ENCODE data around the gene ATRNL1.

Gene ATRNL1, protein sequence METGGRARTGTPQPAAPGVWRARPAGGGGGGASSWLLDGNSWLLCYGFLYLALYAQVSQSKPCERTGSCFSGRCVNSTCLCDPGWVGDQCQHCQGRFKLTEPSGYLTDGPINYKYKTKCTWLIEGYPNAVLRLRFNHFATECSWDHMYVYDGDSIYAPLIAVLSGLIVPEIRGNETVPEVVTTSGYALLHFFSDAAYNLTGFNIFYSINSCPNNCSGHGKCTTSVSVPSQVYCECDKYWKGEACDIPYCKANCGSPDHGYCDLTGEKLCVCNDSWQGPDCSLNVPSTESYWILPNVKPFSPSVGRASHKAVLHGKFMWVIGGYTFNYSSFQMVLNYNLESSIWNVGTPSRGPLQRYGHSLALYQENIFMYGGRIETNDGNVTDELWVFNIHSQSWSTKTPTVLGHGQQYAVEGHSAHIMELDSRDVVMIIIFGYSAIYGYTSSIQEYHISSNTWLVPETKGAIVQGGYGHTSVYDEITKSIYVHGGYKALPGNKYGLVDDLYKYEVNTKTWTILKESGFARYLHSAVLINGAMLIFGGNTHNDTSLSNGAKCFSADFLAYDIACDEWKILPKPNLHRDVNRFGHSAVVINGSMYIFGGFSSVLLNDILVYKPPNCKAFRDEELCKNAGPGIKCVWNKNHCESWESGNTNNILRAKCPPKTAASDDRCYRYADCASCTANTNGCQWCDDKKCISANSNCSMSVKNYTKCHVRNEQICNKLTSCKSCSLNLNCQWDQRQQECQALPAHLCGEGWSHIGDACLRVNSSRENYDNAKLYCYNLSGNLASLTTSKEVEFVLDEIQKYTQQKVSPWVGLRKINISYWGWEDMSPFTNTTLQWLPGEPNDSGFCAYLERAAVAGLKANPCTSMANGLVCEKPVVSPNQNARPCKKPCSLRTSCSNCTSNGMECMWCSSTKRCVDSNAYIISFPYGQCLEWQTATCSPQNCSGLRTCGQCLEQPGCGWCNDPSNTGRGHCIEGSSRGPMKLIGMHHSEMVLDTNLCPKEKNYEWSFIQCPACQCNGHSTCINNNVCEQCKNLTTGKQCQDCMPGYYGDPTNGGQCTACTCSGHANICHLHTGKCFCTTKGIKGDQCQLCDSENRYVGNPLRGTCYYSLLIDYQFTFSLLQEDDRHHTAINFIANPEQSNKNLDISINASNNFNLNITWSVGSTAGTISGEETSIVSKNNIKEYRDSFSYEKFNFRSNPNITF (N-terminal part only)

DNA sequence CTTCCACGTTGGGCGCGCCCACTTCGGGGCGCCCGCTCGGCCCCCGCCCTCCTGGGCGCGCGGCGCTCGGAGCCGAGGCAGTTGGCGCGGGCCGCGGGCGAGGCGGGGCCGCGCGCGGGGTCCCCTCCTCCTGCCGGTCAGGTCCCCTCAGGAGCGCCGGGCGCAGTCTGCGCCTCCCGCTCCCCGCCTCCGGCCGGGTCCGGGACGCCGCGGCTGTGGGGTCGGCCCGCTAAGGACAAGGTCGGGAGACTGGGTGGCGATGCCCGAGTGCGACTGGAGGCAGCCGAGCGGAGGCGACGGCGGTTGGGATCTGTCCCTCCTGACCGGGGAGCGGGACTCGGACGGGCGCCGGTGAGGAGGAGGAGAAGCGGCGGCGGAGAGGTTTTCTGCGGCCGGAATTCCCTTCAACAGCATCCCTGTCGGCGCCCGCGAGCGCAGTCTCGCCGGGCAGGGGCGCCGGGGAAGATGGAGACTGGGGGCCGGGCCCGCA lies at the start of gene ATRNL1:
ATRNL1 (plus strand) TSS at position 80 of the 490 bp plus-strand sequence; CDS start at position 466, 386 bp downstream.
- peak; percentile 27 to 36 for DNase-seq

DNA sequence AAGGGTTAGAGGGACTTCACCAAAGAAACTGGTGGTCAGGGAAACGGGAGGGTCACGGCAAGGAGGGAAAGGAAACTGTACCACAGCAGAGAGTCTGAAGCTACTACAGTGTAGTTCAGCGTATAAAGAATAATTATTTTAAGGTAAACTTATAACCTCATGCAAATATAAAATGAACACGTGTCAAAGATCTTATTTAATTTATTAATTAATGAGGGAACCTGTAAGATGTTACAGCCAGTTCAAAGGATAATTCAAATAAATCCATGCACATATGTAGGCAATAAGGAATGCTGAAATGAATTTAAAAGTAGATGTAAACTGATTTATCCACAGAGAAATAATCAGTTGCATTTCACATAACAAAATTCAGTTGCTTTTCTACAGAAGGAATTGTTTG lies 49.4 kb upstream of the ATRNL1 start:
- no peak for DNase-seq

DNA sequence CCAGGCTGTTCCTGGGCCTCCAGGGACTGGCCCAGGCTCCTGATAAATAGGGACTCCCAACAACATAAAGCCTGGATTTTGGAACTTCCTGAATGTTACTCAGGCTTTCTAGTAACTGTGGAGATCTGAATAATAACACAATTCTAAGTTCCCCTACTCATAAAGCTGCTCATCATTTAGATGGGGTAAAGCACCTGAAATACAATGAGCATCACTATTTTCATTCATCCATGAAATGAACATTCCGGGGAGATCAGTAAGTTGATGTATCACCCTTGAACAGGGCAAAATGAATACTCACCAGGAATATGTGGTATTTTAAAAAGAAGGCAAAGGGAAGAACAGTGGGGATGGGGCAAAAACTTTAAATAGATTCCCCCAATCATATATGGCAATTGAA lies 48.3 kb upstream of the ATRNL1 start:
- DNase-seq, result no peak

DNA sequence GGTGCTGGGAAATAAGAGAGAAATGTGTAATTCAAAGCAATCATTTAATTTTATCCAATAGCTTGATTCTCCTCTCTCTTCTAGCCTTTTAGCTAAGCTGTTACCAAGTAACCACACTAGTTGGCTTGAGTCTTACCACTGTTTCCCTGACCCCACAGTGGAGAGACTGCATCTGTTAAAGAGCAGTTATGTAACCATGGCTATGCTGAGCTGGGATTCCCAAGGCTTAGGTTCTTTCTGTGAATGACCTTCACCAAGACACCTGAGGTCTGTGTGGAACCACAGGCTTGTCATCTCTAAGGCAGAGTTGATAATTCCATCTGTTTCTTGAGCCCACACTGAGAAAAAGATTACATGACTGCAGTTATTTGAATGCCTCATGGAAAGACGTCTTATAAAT lies 47.7 kb upstream of the ATRNL1 start:
- DNase-seq, result no peak

DNA sequence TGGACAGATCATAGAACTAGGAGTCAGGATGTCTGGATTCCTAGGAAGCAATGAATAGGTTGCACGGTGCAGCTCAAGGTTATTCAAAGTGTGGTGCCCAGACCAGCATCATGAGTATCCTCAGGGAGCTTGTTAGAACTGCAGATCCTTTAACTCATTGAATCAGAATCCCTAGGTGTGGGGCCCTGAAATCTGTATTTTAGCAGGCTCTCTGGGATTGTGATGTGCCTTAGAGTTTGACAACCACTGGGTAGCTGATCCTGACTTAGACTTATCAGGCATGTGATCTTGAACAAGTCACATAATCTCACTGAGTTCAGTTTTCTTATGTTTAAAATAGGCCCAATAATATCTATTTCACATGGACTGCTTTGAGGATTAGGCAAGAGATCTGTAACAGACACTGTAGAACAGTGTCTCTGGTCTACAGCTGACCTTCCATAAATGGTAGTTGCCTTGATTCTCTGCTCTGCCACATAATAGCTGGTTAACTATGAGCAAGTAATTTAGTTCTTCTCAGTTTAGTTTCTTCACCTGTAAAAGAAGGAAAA lies 46.4 kb upstream of the ATRNL1 start:
- no peak for DNase-seq

DNA sequence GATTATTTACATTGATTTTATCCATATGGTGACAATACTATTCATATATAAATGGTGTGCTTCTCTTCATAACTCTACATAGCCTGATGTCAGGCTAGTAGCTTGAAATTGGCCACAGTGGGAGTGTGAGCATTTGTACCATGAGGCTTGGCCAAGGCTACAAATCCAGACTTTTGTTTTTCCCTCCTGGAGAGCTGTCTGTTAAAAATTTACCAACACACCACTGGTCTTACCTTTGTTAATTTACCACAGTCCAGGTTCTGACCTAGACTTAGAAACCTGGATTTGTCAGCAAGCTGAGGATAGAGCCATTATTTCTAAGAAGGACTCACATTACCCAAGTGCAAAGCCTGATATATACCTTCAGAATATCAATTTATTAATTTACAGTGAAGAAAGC lies 45.5 kb upstream of the ATRNL1 start:
- DNase-seq, result no peak

DNA sequence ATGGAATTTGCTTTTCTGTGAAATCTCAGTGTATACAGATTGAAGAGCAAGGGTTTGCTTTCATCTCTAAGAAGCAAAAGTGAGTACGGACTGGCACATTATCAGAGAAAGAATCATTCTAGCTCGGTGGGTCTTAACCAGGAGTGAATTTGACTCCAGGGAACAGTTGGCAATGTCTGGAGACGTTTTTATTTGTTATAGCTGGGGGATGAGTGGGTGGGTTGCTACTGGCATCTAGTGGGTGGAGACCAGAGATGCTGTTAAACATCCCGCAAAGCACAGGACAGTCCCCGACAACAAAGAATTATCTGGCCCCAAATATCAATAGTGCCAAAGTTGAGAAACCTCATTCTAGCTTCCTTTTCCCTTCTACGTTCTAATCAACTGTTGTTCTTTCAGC lies 43.8 kb upstream of the ATRNL1 start:
- no peak for DNase-seq

DNA sequence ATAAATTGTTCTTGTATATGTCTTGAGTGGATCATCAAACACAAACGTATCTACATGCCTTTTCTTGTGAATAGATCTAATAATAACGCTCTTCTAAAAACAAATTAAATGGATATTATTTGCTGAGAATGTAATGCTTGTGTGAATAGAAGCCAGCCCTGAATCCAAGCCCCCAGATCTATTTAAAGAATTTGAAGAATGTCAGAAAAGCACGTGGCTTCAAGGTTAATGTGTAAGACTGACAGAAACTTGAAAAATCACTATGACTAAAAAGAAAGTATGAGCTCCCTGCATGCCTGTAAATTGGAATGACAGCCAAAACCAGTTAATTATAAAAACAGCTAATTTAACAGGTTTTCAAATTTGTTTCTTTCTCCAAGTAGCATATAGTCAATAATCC lies 43.2 kb upstream of the ATRNL1 start:
- DNase-seq, result no peak

DNA sequence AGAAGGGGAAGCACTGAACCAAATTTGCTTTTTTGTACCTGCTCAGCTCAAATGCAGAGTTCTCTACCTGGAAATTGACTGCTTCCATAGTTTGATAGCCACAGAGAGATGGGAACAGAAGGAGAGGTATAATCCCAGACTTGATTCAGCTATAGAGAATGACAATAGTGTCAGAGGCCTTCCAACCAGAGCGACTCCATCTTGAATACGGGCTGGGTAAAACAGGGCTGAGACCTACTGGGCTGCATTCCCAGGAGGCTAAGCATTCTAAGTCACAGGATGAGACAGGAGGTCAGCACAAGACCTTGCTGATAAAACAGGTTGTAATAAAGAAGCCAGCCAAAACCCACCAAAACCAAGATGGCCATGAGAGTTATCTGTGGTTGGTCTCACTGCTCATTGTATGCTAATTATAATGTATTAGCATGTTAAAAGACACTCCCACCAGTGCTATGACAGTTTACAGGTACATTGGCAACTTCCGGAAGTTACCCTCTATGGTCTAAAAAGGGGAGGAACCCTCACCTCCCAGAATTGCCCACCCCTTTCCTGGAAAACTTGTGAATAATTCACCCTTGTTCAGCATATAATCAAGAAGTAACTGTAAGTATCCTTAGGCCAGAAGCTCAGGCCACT lies 42.7 kb upstream of the ATRNL1 start:
- no peak for DNase-seq

DNA sequence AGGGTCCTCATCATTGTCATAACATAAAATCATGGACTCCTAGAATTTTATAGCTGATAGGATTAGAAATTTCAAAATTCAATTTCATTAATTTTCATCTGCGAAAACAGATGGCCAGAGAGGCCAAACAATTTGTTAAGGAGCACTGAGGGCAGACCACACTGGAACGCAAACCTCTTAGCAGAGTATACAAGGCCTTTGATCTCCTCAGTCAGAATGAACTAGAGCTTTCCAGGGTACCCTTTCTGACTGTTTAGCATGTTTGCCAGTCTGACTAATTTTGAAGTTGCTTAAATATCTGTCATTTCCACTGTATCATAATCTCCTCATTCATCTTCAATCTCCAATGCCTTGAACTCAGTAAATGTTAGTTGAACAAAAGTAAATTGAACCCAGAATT lies 41.9 kb upstream of the ATRNL1 start:
- DNase-seq, result no peak

DNA sequence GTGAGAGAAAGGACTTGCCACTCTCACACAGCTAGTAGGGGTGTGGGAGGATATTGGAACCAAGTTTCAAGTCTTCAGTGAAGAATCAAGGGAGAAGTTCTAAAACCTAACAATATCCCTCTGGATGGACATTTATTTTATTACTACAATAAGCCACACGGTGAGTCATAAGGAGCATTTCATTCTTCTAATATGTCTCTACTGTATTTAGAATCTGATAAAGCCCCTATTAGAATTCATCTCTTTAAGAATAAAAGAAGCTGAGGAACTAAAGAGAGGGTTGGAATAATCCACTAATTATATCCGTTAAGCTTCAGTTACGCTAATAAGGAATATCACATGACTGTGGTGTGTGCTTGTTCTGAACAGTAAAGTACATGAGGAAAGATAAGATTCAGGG lies 40.9 kb upstream of the ATRNL1 start:
- no peak for DNase-seq

DNA sequence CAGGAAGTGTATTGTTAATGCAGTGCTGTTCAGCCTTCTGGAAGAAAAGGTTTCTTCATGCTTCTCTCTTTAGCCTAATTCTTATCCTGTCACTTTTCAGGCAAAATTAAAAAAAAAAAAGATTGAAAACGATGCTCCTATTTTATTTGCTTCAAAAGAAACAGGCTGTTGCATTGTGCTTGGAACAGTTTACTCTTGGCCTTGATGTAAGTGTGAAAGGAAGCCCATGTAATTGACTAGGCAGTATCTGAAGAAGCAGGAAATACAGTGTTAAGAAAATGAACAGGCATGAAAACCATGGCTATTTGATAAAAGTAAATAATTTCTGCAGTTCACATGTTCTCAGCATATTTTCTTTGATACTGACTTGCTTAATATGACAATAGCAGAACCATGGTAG lies 40.4 kb upstream of the ATRNL1 start:
- DNase-seq, result no peak

DNA sequence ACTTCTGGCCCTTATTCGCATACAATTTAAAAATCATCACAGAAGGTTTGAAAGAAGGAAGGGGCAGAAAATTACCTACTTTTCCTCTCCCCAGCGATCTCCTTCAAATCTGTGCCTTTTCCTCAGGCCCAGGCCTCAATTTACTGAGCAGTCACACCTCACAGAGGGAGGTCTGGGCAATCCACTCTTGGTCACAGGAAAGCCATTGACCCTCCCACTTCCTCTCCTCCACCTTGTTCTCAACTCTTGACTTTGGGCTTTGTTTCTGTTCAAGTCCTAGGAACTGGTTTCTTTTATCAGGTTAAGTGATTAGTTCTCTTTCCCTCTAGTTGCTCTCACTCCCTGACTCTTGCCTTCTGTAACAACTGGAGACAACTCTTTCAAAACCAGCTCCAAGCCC lies 37.0 kb upstream of the ATRNL1 start:
- DNase-seq, result no peak

DNA sequence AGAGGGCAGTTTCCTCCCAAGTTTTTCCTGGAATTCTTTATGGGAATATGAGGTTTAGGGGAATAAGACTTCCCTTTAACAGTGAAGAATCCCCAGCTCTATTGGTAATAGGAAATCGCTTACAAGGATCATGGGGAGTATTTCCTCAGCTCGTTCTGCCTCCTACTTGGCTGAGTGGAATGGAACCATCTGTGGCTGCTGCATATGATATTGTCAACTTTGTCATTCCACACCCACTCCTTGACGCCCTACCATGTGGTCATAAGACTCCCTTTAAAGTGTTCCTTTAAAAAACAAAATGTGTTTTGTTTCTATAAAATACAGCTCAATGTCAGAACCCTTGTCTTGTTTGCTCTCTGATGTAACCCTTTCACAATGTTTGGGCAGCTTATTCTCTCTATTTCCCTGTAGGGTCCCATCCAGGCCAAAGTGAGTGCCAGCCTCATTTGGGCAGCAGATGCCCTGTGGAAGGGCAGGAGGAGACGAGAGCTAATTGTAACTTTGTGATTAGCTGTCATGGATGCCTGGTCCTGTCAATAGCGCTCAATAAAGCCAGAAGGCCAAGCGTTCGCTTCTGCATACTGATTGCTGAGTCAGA lies 33.8 kb upstream of the ATRNL1 start:
- no peak for DNase-seq

DNA sequence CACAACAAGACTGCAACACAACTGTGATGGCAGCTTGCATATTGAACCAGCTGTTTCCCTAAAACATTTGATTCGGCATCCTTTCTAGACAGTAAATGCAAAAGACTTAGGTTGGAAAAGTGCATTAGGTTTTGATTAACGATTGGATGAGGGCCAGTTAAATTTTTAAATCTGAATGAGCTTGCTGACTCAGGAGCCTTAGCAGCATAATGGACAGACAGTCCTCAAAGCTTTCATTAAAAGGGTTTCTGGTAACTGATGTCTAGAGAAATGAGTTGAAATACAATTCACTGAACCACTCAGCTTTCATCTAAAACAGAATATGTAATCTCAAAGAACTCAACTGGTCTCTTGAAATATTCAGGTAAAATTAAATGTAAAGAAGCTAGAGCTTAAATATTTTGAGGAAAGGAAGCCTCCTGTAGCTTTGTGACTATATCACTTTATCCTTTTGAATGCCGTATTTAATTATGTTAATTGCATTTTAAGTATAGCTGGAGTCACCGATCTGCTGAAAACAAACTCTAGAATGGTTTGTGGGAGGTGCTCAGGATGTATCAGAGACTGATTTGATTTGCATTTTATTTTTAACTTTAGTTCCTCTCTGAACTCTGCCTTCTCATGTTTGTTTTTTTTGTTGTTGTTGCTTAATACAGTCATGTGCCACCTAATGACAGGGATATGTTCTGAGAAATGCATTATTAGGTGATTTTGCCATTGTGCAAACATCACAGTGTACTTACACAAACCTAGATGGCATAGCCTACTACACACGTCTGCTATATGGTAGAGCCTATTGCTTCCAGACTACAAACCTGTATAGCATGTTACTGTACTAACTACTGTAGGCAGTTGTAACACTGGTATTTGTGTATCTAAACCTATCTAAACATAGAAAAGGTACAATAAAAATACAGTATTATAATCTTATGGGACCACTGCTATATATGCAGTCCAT lies 29.2 kb upstream of the ATRNL1 start:
- no peak for DNase-seq

DNA sequence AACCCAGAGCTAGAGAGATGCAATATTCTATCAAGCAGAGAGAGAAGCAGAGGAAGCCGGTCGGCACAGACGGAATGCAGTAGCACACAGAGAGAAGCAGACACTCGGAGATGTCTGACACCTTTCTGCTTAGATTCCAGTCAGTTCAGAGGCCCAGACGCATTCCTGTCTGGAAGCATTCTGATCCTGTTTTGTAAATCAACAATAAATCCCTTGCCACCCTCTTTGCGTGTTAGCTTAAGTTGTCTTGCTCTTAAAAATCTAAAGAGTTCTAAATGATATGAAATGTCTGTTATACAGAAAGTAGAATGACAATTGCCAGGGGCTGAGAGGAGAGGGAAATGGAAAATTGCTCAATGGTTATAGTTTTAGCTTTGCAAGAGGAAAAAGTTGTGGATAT lies 27.4 kb upstream of the ATRNL1 start:
- no peak for DNase-seq

DNA sequence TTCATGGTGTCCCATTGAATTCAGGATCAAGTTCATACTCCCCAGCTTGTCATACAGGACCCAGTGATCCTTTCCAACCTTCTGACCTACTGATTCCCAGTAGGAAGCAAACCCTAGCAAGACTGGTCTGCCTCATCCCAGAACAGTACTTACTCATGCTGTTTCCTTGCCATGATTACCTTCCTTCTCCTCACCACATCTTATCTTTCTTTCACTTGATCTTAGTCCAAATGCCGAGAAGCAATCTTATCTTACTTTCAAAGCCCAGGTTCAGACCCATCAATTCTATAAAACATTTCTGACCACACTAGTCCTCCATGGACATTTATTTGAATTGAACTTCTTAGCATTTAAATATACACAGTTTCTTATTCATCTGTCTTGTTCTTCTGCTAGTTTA lies 26.6 kb upstream of the ATRNL1 start:
- no peak for DNase-seq

DNA sequence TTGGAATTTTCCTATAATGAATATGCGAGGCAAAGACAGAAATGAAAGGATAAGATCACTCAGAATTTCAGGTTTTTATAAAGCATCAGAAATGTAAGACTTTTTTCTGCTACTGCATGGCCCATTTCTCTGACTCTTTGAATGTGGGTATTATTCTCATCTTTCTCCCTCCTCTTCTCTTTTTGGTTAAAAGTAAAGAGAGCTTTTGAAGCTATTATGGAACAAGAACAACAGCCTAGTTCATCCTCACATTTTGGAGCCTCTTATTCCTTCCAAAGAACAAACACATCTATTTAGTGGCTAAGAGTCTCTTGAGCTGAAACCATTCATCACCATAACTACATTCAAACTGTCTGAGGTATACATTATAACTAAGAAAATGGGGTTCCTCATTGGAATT lies 19.4 kb upstream of the ATRNL1 start:
- DNase-seq, result no peak

DNA sequence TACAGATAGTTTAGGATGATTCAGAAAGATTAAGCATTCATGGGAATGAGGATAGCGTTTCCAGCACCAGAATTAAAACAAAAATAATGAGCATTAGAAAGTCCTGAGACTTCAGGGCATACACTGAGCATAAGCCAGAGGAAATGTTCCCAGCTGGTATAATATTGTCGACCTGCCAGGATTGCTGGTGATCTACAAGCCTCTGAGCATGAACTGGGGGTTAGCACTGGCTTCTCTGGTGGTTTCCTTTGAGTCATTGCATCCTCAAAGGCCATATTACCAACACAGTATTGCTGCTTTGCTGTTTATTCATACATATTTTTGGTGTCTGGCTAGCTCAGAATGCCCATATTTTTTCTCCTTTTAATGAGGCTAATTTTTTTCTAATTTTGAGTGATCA lies 10.7 kb upstream of the ATRNL1 start:
- no peak for DNase-seq

DNA sequence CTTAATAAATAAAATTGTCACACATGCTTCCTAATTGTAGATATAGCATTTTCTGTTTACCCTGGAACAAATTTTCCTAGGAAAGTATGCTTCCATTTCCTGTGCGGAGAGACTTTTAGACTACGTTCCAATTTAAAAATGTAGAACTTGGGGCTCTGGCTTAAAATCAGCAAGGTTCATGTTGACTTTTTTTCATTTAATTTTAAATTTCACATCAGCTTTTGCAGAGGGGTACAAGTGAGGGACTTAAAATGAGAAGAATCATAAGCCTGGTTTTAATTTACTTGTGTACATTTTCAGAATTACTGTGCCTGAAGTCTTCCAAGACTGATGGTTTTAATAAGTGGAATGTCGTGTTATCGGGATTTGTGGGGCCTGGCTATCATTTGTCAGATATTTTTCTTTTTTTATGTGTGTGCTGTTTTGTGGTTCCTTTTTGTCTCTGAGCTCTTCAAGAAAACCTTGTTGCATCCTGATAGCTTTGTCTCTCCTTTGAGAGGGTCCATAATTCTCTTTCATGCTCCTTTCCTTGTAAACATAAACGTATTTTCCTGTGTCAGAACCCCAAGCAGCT lies 8.8 kb upstream of the ATRNL1 start:
- DNase-seq, result no peak
